Stomach (tissue), 4 donors: Measurements from ENCODE around the gene MRPL49.

Source experiments
- POLR2A ChIP-seq, 4 donors: fragments of 450-650 bp; IDR thresholded peaks; one replicate each; pipeline ENCODE4 v1.6.1; 2016; ENCODE audit warnings: antibody characterized with exemption in 4 of 4, control low read depth in 2 of 4, mild to moderate bottlenecking in 1 of 4, moderate library complexity in 1 of 4
- POLR2AphosphoS5 ChIP-seq, 3 donors: sonication (generic); formaldehyde crosslinking; IDR thresholded peaks; one replicate each; pipeline ENCODE4 v1.6.1; 2016; ENCODE audit warnings: antibody characterized with exemption in 3 of 3
- TF ChIP-seq, protein P1 (sequence below), 7 experiments: fragments of 450-650 bp in 4 of 7; fragments of 200-600 bp in 3 of 7; sonication (generic) in 3 of 7; IDR thresholded peaks; one replicate each; pipeline ENCODE4 v1.5.1; 2016 to 2019; ENCODE audit warnings: antibody characterized with exemption in 7 of 7, control low read depth in 2 of 7, mild to moderate bottlenecking in 1 of 7

DNA sequence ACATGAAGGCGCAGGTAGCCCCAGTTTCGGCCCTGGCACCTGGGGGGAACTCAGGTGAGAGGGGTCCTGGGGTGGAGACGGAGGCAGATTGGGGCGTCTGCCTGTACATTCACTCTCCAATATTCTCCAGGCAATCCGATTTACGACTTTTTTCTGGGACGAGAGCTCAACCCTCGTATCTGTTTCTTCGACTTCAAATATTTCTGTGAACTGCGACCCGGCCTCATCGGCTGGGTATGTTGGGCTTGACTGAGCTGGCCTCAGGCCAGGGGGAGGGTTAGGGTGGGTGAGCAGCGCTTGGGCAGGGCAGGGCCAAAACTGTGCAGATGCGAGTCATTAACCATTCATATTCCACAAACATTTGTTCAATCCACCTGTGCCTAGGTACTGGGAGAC, 8.8 kb upstream of the MRPL49 start:
- TF ChIP-seq POLR2AphosphoS5 (IDR thresholded peaks at IDR 0.05) (no peak), POLR2A (IDR thresholded peaks at IDR 0.05) (no peak)
- TF ChIP-seq, protein P1, sequence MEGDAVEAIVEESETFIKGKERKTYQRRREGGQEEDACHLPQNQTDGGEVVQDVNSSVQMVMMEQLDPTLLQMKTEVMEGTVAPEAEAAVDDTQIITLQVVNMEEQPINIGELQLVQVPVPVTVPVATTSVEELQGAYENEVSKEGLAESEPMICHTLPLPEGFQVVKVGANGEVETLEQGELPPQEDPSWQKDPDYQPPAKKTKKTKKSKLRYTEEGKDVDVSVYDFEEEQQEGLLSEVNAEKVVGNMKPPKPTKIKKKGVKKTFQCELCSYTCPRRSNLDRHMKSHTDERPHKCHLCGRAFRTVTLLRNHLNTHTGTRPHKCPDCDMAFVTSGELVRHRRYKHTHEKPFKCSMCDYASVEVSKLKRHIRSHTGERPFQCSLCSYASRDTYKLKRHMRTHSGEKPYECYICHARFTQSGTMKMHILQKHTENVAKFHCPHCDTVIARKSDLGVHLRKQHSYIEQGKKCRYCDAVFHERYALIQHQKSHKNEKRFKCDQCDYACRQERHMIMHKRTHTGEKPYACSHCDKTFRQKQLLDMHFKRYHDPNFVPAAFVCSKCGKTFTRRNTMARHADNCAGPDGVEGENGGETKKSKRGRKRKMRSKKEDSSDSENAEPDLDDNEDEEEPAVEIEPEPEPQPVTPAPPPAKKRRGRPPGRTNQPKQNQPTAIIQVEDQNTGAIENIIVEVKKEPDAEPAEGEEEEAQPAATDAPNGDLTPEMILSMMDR (IDR thresholded peaks at IDR 0.05): no peak
